K562 (cell line): ENCODE results near the gene NCKAP1. TPM values are rescaled to one million over a fixed set of nuclear protein-coding genes. Genes with fewer than 3 reads are reported as not detected.

ENCODE experiments used
- ATAC-seq: fragments of 200-7000 bp; cut with Tn5 transposase; 3 replicates; pipeline ENCODE4 v1.9.1; 2020; ENCODE audit warnings: moderate library complexity
- BruUV-seq: library from RNA; stranded (reverse); fragments of 400-500 nt; replicated peaks from 2 replicates; lab custom pipeline; 2021; lab: Mats Ljungman, UMichigan
- CTCF ChIA-PET: fragments of 300-600 bp; formaldehyde crosslinking; extraction: SDS; loops from one replicate; lab custom pipeline; 2021; ENCODE audit warnings: low intra/inter-chr PET ratio; lab: Yijun Ruan, JAX
- POLR2A ChIA-PET: fragments of 300-600, 350-650 bp; sonication (Branson Sonifier 250); formaldehyde crosslinking; extraction: SDS; loops from one replicate; lab custom pipeline; 2021; ENCODE audit warnings: antibody characterized with exemption, inconsistent platforms; lab: Yijun Ruan, JAX
- DNase-seq, 4 experiments: peaks; one replicate each; pipeline versions ENCODE4 v3.0.0 to v3.0.0-alpha.2; 2011 to 2018; ENCODE audit warnings: low spot score in 3 of 4, mixed read lengths in 3 of 4; ENCODE audit errors: extremely low read depth in 1 of 4
- FAIRE-seq: peaks from 2 replicates; lab custom pipeline; 2011; peaks lifted over from hg19 to GRCh38; lab: Jason Lieb, UNC
- H2AFZ ChIP-seq: 2 replicates; pipeline ENCODE4 v1.6.0; 2011; ENCODE audit warnings: low read depth, low read length, control low read depth, inconsistent platforms
- H3K27ac ChIP-seq: fragments of 200-600 bp; 3 replicates; pipeline ENCODE4 v1.8.0; 2011; ENCODE audit warnings: low read depth, mild to moderate bottlenecking, control low read depth, inconsistent platforms, low read length, moderate library complexity, mixed read lengths; ENCODE audit errors: extremely low read depth
- H3K27me3 ChIP-seq, 2 experiments: fragments of 300-600 bp in 1 of 2; 2 replicates in 1 of 2; 3 replicates in 1 of 2; pipeline versions ENCODE4 v1.6.0 to v1.8.0; 2011; ENCODE audit warnings: inconsistent platforms in 2 of 2, low read length in 2 of 2, mild to moderate bottlenecking in 1 of 2, mixed read lengths in 1 of 2, moderate library complexity in 1 of 2; ENCODE audit not compliant: control insufficient read depth in 2 of 2, insufficient read depth in 2 of 2
- H3K36me3 ChIP-seq: fragments of 300-600 bp; 3 replicates; pipeline ENCODE4 v1.8.0; 2011; ENCODE audit warnings: mild to moderate bottlenecking, low read length, inconsistent platforms; ENCODE audit not compliant: control insufficient read depth, insufficient read depth
- H3K4me1 ChIP-seq, 2 experiments: fragments of 200-600 bp in 1 of 2; replicated peaks in 1 of 2; 2 replicates in 1 of 2; 3 replicates in 1 of 2; pipeline versions ENCODE4 v1.5.1 to v1.8.0; 2011; ENCODE audit warnings: inconsistent platforms in 2 of 2, low read length in 2 of 2, mild to moderate bottlenecking in 1 of 2, mixed read lengths in 1 of 2, moderate library complexity in 1 of 2; ENCODE audit not compliant: control insufficient read depth in 2 of 2, insufficient read depth in 2 of 2
- H3K4me2 ChIP-seq: 2 replicates; pipeline ENCODE4 v1.6.1; 2011; ENCODE audit warnings: low read length, control low read depth, inconsistent platforms, mixed read lengths; ENCODE audit not compliant: insufficient read depth
- H3K4me3 ChIP-seq: fragments of 200-600 bp; sonication (generic), shearing (Covaris generic); 2 replicates; pipeline ENCODE4 v1.5.1; 2016; ENCODE audit warnings: control low read depth, inconsistent platforms
- H3K79me2 ChIP-seq: fragments of 200-600 bp; 3 replicates; pipeline ENCODE4 v1.8.0; 2011; ENCODE audit warnings: low read length, inconsistent platforms; ENCODE audit not compliant: control insufficient read depth, insufficient read depth
- H3K9ac ChIP-seq, 2 experiments: 2 replicates each; pipeline versions ENCODE4 v1.6.0 to v1.6.1; 2011; ENCODE audit warnings: low read depth in 2 of 2, low read length in 2 of 2, control low read depth in 1 of 2, inconsistent platforms in 1 of 2, mild to moderate bottlenecking in 1 of 2, mixed read lengths in 1 of 2; ENCODE audit not compliant: insufficient read depth in 1 of 2
- H3K9me1 ChIP-seq: one replicate; pipeline ENCODE4 v1.6.0; 2011; ENCODE audit warnings: inconsistent platforms, mild to moderate bottlenecking, low read length, moderate library complexity; ENCODE audit not compliant: control insufficient read depth, insufficient read depth
- H3K9me3 ChIP-seq: replicated peaks from 2 replicates; pipeline ENCODE4 v1.5.1; 2011; ENCODE audit warnings: low read depth, low read length, inconsistent platforms; ENCODE audit not compliant: control insufficient read depth, insufficient read depth
- H4K20me1 ChIP-seq: replicated peaks from 2 replicates; pipeline ENCODE4 v1.6.1; 2011; ENCODE audit warnings: low read length, inconsistent platforms, mixed read lengths; ENCODE audit not compliant: control insufficient read depth, insufficient read depth
- ATF3 ChIP-seq, 2 experiments: fragments of 450-650 bp in 1 of 2; sonication (generic) in 1 of 2; formaldehyde crosslinking in 1 of 2; IDR thresholded peaks in 1 of 2; conservative IDR thresholded peaks in 1 of 2; 2 replicates each; pipeline versions ENCODE4 v1.6.1 to v1.8.1; 2016 to 2023; ENCODE audit warnings: mild to moderate bottlenecking in 2 of 2, moderate library complexity in 2 of 2, inconsistent platforms in 1 of 2, missing genetic modification reagents in 1 of 2
- CREB3L1 ChIP-seq: fragments of 450-650 bp; IDR thresholded peaks from 2 replicates; pipeline ENCODE4 v1.6.1; 2014; ENCODE audit warnings: low read depth, mild to moderate bottlenecking, moderate library complexity, borderline replicate concordance
- KLF10 ChIP-seq: fragments of 250-450 bp; sonication (Bioruptor Pico); IDR thresholded peaks from 2 replicates; pipeline ENCODE4 v1.6.1; 2021; ENCODE audit warnings: matching md5 sums
- KLF13 ChIP-seq: fragments of 450-650 bp; IDR thresholded peaks from 2 replicates; pipeline ENCODE4 v1.6.1; 2016; ENCODE audit warnings: missing genetic modification characterization, low read depth, mild to moderate bottlenecking, missing compliant biosample characterization, moderate library complexity, borderline replicate concordance
- MAFF ChIP-seq: IDR thresholded peaks from 2 replicates; pipeline ENCODE4 v1.6.1; 2012; ENCODE audit warnings: low read length, improper control_type of control experiment
- MTA1 ChIP-seq: fragments of 450-650 bp; IDR thresholded peaks from 2 replicates; pipeline ENCODE4 v1.6.1; 2017; ENCODE audit warnings: borderline replicate concordance
- RFX1 ChIP-seq: fragments of 450-650 bp; IDR thresholded peaks from 2 replicates; pipeline ENCODE4 v1.6.1; 2016; ENCODE audit warnings: mild to moderate bottlenecking, moderate library complexity
- RUNX1 ChIP-seq: sonication (generic); IDR thresholded peaks from 2 replicates; pipeline ENCODE4 v1.6.1; 2016; ENCODE audit warnings: antibody characterized with exemption, low read depth
- STAG1 ChIP-seq: sonication (generic); formaldehyde crosslinking; IDR thresholded peaks from 2 replicates; pipeline ENCODE4 v1.5.0; 2020; ENCODE audit warnings: missing genetic modification reagents, borderline replicate concordance
- STAT6 ChIP-seq: sonication (generic); formaldehyde crosslinking; IDR thresholded peaks from 2 replicates; pipeline ENCODE4 v1.8.1; 2023; ENCODE audit warnings: mild to moderate bottlenecking, missing genetic modification reagents
- TFE3 ChIP-seq: fragments of 450-650 bp; formaldehyde crosslinking; IDR thresholded peaks from 2 replicates; pipeline ENCODE4 v1.4.0; 2020; ENCODE audit warnings: mild to moderate bottlenecking, mixed read lengths
- YY1 ChIP-seq, 3 experiments: IDR thresholded peaks; 2 replicates each; pipeline ENCODE4 v1.6.1; 2011; ENCODE audit warnings: low read length in 2 of 3, mild to moderate bottlenecking in 2 of 3, moderate library complexity in 2 of 3, borderline replicate concordance in 1 of 3, control low read depth in 1 of 3, low read depth in 1 of 3; ENCODE audit not compliant: insufficient read depth in 3 of 3, insufficient replicate concordance in 2 of 3, control insufficient read depth in 1 of 3, insufficient read length in 1 of 3; ENCODE audit errors: extremely low read depth in 1 of 3
- ZFX ChIP-seq: sonication (generic); formaldehyde crosslinking; IDR thresholded peaks from 2 replicates; pipeline ENCODE4 v1.8.0; 2022; ENCODE audit warnings: mild to moderate bottlenecking, missing genetic modification reagents, moderate library complexity
- ZNF12 ChIP-seq: sonication (generic); formaldehyde crosslinking; IDR thresholded peaks from 2 replicates; pipeline ENCODE4 v1.4.0; 2020; ENCODE audit warnings: mild to moderate bottlenecking, missing genetic modification reagents
- ZNF253 ChIP-seq: fragments of 250-450 bp; sonication (Bioruptor Pico); conservative IDR thresholded peaks from 2 replicates; pipeline ENCODE4 v1.6.1; 2021; ENCODE audit warnings: mild to moderate bottlenecking
- ZNF354B ChIP-seq: fragments of 250-450 bp; sonication (Bioruptor Pico); IDR thresholded peaks from 2 replicates; pipeline ENCODE4 v1.4.0; 2020
- WGBS: fragments of 100-300 bp; shearing (Covaris generic); methylation state at CpG from one replicate; pipeline ENCODE4 v1.1.6; 2016; ENCODE audit warnings: low coverage, mixed read lengths; ENCODE audit not compliant: insufficient coverage; ENCODE audit errors: missing lambda C conversion rate; 5-methylcytosine and 5-hydroxymethylcytosine counted together
- in situ Hi-C: fragments of 300-500 bp; cut with MboI; formaldehyde crosslinking; loops from 4 replicates; pipeline ENCODE4 v1.15.0; 2018; ENCODE audit warnings: inconsistent platforms, mixed read lengths
- intact Hi-C: fragments of 100-400 bp; cut with micrococcal nuclease; formaldehyde crosslinking; loops from 2 replicates; pipeline ENCODE4 v1.14.2; 2022
- polyA plus RNA-seq, 8 experiments: library from polyadenylated mRNA; depleted of rRNA in 4 of 8; stranded (reverse) in 5 of 8; unstranded in 3 of 8; fragments of >200 nt; fragmentation: Nextera tagmentation in 2 of 8; fragmentation: Illumina TruSeq in 1 of 8; extraction: Ambion mirVana in 2 of 8; extraction: Trizol in 1 of 8; gene quantifications; 2 replicates each; pipeline versions ENCODE4 v1.2.1 to v1.2.3, GENCODE V29; 2011 to 2014; ENCODE audit warnings: inconsistent platforms in 1 of 8, missing spikeins in 1 of 8
- total RNA-seq, 7 experiments: library from RNA; depleted of rRNA in 6 of 7; stranded (reverse); fragments of >200 nt in 6 of 7; fragmentation: Illumina TruSeq in 2 of 7; extraction: Trizol in 2 of 7; gene quantifications; 2 replicates each; pipeline versions ENCODE4 v1.2.1 to v1.2.3, GENCODE V29; 2011 to 2021; ENCODE audit warnings: low replicate concordance in 1 of 7

The NCKAP1 gene
- total and polyA plus RNA-seq, 9 of the 15 experiments (the other 6 are each of a cell fraction or from before 2014, with no cell fraction given): 34.0 to 153 (median 88.7) TPM

- FAIRE-seq (no peak), ATAC-seq (no peak), DNase-seq (no peak)
- Histone ChIP-seq H3K4me1 (peaks cover 0 to 9% of the 10 kb centered on the region in 2 experiments; a peak in 1 of 5 replicates), H3K27ac (no peak overlapping the region), H3K36me3 (no peaks in the 10 kb centered on the region), H4K20me1 (no peaks in the 10 kb centered on the region), H3K9me3 (peaks cover 8% of the 10 kb centered on the region), H3K27me3 (no peaks in the 10 kb centered on the region), H3K4me2 (no peak overlapping the region), H3K9me1 (no peaks in the 10 kb centered on the region), H3K9ac (no peak overlapping the region), H2AFZ (no peak overlapping the region), H3K4me3 (no peak overlapping the region), H3K79me2 (no peaks in the 10 kb centered on the region)
- CTCF ChIA-PET: no interaction called here
- intact Hi-C loops: no loop called here
- 22% methylated on average over 7 of the region's 7 CpGs for whole genome bisulfite sequencing
- BruUV-seq: no TSS peak
- in situ Hi-C loops: no loop called here
- POLR2A ChIA-PET: no interaction called here
- TF ChIP-seq ZNF253 (CRISPR knock-in tag): no peak
- TF ChIP-seq KLF13: no peak
- no peak for TF ChIP-seq MTA1
- no peak for TF ChIP-seq KLF10 (CRISPR knock-in tag)
- no peak for TF ChIP-seq STAG1
- TF ChIP-seq ZNF12 (CRISPR knock-in tag): no peak
- TF ChIP-seq YY1 (IDR thresholded peaks at IDR 0.05; ENCODE audit: borderline replicate concordance in 1 of 3, control insufficient read depth in 1 of 3, extremely low read depth in 1 of 3, insufficient read depth in 3 of 3, insufficient read length in 1 of 3, insufficient replicate concordance in 2 of 3, low read depth in 1 of 3, low read length in 2 of 3): no peak
- no peak for TF ChIP-seq RFX1
- TF ChIP-seq MAFF: no peak
- no peak for TF ChIP-seq STAT6 (CRISPR knock-in tag)
- TF ChIP-seq ZNF354B (CRISPR knock-in tag): no peak
- TF ChIP-seq RUNX1: no peak
- no peak for TF ChIP-seq ATF3 (IDR thresholded peaks at IDR 0.05)
- TF ChIP-seq ATF3 (CRISPR knock-in tag; conservative IDR thresholded peaks at IDR 0.05): no peak
- no peak for TF ChIP-seq ZFX (CRISPR knock-in tag)
- TF ChIP-seq TFE3 (CRISPR knock-in tag): no peak
- TF ChIP-seq CREB3L1: no peak
Measured at GRCh38 chr2:183072177-183072576, 33.9 kb upstream of the NCKAP1 start.
